OCI-LY7 (cell line): ENCODE data around the gene THEM5. TPM values are rescaled to one million over a fixed set of nuclear protein-coding genes. Genes with fewer than 3 reads are reported as not detected.

Experiments
- BruUV-seq: library from RNA; stranded (reverse); fragments of 400-500 nt; replicated peaks from 2 replicates; lab custom pipeline; 2021; lab: Mats Ljungman, UMichigan
- CTCF ChIA-PET: fragments of 300-600 bp; sonication (Branson Sonifier 250); formaldehyde crosslinking; loops from one replicate; lab custom pipeline; 2022; ENCODE audit warnings: antibody characterized with exemption; ENCODE audit not compliant: unreplicated experiment; lab: Charles Lee
- POLR2A ChIA-PET: fragments of 300-600 bp; sonication (Branson Sonifier 250); formaldehyde crosslinking; loops from one replicate; lab custom pipeline; 2022; ENCODE audit warnings: antibody characterized with exemption; lab: Charles Lee
- DNase-seq: peaks from one replicate; pipeline ENCODE4 v3.0.0-alpha.2; 2015; ENCODE audit warnings: low spot score
- H2AFZ ChIP-seq: fragments of 200-600 bp; sonication (generic), shearing (Covaris generic); 2 replicates; pipeline ENCODE4 v1.6.1; 2014; ENCODE audit warnings: mild to moderate bottlenecking, antibody characterized with exemption, low read length, moderate library complexity
- H3K27ac ChIP-seq: fragments of 200-600 bp; sonication (generic); 2 replicates; pipeline ENCODE4 v1.5.1; 2014; ENCODE audit warnings: mixed run types, low read depth, mild to moderate bottlenecking, moderate library complexity, low read length, inconsistent platforms; ENCODE audit not compliant: poor library complexity, severe bottlenecking
- H3K36me3 ChIP-seq: fragments of 200-600 bp; sonication (generic); 2 replicates; pipeline ENCODE4 v1.6.1; 2014; ENCODE audit warnings: mild to moderate bottlenecking, antibody characterized with exemption, low read length, moderate library complexity, mixed read lengths; ENCODE audit not compliant: insufficient read depth
- H3K4me1 ChIP-seq: fragments of 200-600 bp; sonication (generic); 2 replicates; pipeline ENCODE4 v1.5.1; 2014; ENCODE audit warnings: mild to moderate bottlenecking, low read length; ENCODE audit not compliant: insufficient read depth, poor library complexity, severe bottlenecking
- H3K4me2 ChIP-seq: fragments of 200-600 bp; sonication (generic); 2 replicates; pipeline ENCODE4 v1.6.1; 2014; ENCODE audit warnings: mild to moderate bottlenecking, low read length
- H3K4me3 ChIP-seq: fragments of 200-600 bp; sonication (generic); 2 replicates; pipeline ENCODE4 v1.5.1; 2014; ENCODE audit warnings: mild to moderate bottlenecking, low read depth, low read length; ENCODE audit not compliant: poor library complexity, severe bottlenecking
- H3K79me2 ChIP-seq: fragments of 200-600 bp; sonication (generic); 2 replicates; pipeline ENCODE4 v1.6.1; 2016; ENCODE audit warnings: low read depth, mild to moderate bottlenecking, low read length, moderate library complexity, mixed read lengths; ENCODE audit not compliant: insufficient read depth
- H3K9me2 ChIP-seq: fragments of 200-600 bp; sonication (generic); 2 replicates; pipeline ENCODE4 v1.6.1; 2016; ENCODE audit warnings: mild to moderate bottlenecking, low read length, mixed read lengths; ENCODE audit not compliant: insufficient read depth
- H3K9me3 ChIP-seq: fragments of 200-600 bp; sonication (generic); 2 replicates; pipeline ENCODE4 v1.6.1; 2014; ENCODE audit warnings: mild to moderate bottlenecking, mixed run types, low read length, mixed read lengths
- H4K20me1 ChIP-seq: fragments of 200-600 bp; sonication (generic); 2 replicates; pipeline ENCODE4 v1.6.1; 2014; ENCODE audit warnings: mild to moderate bottlenecking, antibody characterized with exemption, low read length, moderate library complexity, mixed read lengths; ENCODE audit not compliant: insufficient read depth
- EZH2phosphoT487 ChIP-seq: fragments of 200-600 bp; sonication (generic); IDR thresholded peaks from 2 replicates; pipeline ENCODE4 v1.6.1; 2018; ENCODE audit warnings: low read depth, borderline replicate concordance, mild to moderate bottlenecking, mixed run types, antibody characterized with exemption, low read length, moderate library complexity, mixed read lengths
- intact Hi-C: fragments of 100-400 bp; cut with micrococcal nuclease; formaldehyde crosslinking; loops from one replicate; pipeline ENCODE4 v1.10.0; 2022; ENCODE audit not compliant: unreplicated experiment
- total RNA-seq, 2 experiments: library from RNA; depleted of rRNA in 1 of 2; stranded (reverse); fragments of >200 nt in 1 of 2; shearing (Covaris generic) in 1 of 2; gene quantifications; 2 replicates each; pipeline ENCODE4 v1.2.3, GENCODE V29; 2014 to 2022
- TF ChIP-seq, protein P1 (sequence below): fragments of 200-600 bp; sonication (generic); conservative IDR thresholded peaks from 2 replicates; pipeline ENCODE4 v1.5.1; 2014; ENCODE audit warnings: mild to moderate bottlenecking, antibody characterized with exemption, low read length, moderate library complexity, mixed read lengths

Gene THEM5
- total RNA-seq, 2 experiments from 2014 or later: not detected

- H2AFZ ChIP-seq: no peak overlapping the region
Observed at GRCh38 chr1:151839082-151839412, 14.5 kb downstream of the THEM5 start.

DNA sequence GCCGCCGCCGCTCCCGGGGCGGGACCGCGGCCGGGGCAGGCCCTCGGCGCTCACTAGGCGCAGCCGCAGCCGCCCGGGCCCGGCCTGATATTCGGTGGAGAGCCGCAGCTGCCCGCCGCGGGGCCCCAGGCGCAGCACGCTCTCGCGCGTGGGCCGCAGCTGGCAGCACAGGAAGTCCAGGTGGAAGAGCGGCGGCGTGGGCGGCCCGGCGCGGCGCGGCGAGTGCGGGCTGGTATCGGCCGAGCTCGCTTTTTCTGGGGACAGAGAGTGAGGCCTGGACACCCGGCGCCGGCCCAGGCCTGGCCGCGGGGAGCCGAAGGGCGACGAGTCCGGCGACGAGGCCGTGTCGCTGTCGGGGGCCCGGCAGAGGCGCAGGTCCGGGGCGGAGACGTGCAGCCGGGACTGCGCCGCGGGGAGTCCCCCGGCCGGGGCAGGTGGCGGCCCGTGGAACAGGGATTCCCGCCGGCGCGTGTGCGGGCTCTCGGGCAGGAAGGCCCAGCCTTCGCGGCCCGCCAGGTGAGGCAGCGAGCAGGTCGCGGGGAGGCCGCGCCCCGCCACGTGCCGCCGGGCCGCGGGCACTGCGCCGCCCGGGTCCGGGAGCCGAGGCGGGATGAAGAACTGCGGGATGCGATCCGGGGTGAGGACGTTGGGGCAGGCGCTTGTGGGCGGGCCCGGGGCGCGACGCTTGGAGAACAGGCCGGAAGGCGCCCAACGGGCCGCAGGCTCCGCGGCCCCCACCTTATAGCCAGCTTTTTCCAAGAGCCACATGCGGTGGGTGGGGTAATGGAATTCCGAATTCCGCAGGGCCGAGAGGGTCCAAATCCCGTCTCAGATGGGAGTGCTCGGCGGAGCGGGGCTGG is 15.1 kb downstream of the THEM5 start:
- ChIA-PET CTCF (no interaction called here), POLR2A (no interaction called here)
- no peaks in the 10 kb centered on the region for H3K9me2 ChIP-seq
- no peak for TF ChIP-seq EZH2phosphoT487
- TF ChIP-seq, protein P1, sequence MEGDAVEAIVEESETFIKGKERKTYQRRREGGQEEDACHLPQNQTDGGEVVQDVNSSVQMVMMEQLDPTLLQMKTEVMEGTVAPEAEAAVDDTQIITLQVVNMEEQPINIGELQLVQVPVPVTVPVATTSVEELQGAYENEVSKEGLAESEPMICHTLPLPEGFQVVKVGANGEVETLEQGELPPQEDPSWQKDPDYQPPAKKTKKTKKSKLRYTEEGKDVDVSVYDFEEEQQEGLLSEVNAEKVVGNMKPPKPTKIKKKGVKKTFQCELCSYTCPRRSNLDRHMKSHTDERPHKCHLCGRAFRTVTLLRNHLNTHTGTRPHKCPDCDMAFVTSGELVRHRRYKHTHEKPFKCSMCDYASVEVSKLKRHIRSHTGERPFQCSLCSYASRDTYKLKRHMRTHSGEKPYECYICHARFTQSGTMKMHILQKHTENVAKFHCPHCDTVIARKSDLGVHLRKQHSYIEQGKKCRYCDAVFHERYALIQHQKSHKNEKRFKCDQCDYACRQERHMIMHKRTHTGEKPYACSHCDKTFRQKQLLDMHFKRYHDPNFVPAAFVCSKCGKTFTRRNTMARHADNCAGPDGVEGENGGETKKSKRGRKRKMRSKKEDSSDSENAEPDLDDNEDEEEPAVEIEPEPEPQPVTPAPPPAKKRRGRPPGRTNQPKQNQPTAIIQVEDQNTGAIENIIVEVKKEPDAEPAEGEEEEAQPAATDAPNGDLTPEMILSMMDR: no peak
- H4K20me1 ChIP-seq: no peaks in the 10 kb centered on the region
- BruUV-seq: no TSS peak
- H3K27ac ChIP-seq: no peak overlapping the region
- H3K9me3 ChIP-seq: no peaks in the 10 kb centered on the region
- DNase-seq: no peak
- no peaks in the 10 kb centered on the region for H3K79me2 ChIP-seq
- no peak overlapping the region for H2AFZ ChIP-seq
- intact Hi-C loops: loop anchor here (5.0 kb wide), 1 partner anchor 121 kb away; the partner anchor contains the start of gene CELF3
- no peaks in the 10 kb centered on the region for H3K36me3 ChIP-seq
- no peak overlapping the region; the same call in 1 of the 2 replicates for H3K4me2 ChIP-seq
- H3K4me3 ChIP-seq: no peak overlapping the region
- H3K4me1 ChIP-seq: peaks cover 7% of the 10 kb centered on the region

More at GRCh38 chr1:151839082-151839412, 14.5 kb downstream of the THEM5 start:
- Histone ChIP-seq H3K9me2 (no peaks in the 10 kb centered on the region), H3K9me3 (no peaks in the 10 kb centered on the region), H3K4me1 (peaks cover 13% of the 10 kb centered on the region), H3K4me3 (no peak overlapping the region), H3K36me3 (no peaks in the 10 kb centered on the region), H3K4me2 (no peak overlapping the region; the same call in 1 of the 2 replicates), H3K27ac (no peak overlapping the region), H4K20me1 (no peaks in the 10 kb centered on the region), H3K79me2 (no peaks in the 10 kb centered on the region)
- POLR2A ChIA-PET: no interaction called here
- CTCF ChIA-PET: no interaction called here
- no peak for TF ChIP-seq EZH2phosphoT487
- TF ChIP-seq, protein P1: no peak
- intact Hi-C loops: loop anchor here (5.0 kb wide), 1 partner anchor 122 kb away; the partner anchor contains the start of gene CELF3
- BruUV-seq: no TSS peak
- no peak for DNase-seq

GRCh38 chr1:151837884-151838221 is 15.7 kb downstream of the THEM5 start:
- no peaks in the 10 kb centered on the region for H3K9me3 ChIP-seq
- no peaks in the 10 kb centered on the region for H3K9me2 ChIP-seq
- BruUV-seq: no TSS peak
- H3K27ac ChIP-seq: no peak overlapping the region
- H3K36me3 ChIP-seq: no peaks in the 10 kb centered on the region
- DNase-seq: no peak
- H2AFZ ChIP-seq: no peak overlapping the region
- CTCF ChIA-PET: no interaction called here
- H3K4me2 ChIP-seq: no peak overlapping the region; the same call in 1 of the 2 replicates
- intact Hi-C loops: loop anchor here (2.0 to 5.0 kb wide), 2 partner anchors 103 to 121 kb away; partner anchors contain the start of gene CELF3
- H3K4me3 ChIP-seq: no peak overlapping the region
- POLR2A ChIA-PET: no interaction called here
- H4K20me1 ChIP-seq: no peaks in the 10 kb centered on the region
- peaks cover under 1% of the 10 kb centered on the region for H3K4me1 ChIP-seq
- H3K79me2 ChIP-seq: no peaks in the 10 kb centered on the region
- TF ChIP-seq, protein P1: no peak
- TF ChIP-seq EZH2phosphoT487: no peak
